Calu3 (cell line): ENCODE data around the gene TLCD5. TPM values are rescaled to one million over a fixed set of nuclear protein-coding genes. Genes with fewer than 3 reads are reported as not detected.
A peak's percentile ranks its signal among the peaks of the same experiment; 100 is the strongest.

Experiments
- BruUV-seq: library from RNA; stranded (reverse); fragments of 400-500 nt; replicated peaks from 2 replicates; lab custom pipeline; 2021; lab: Mats Ljungman, UMichigan
- CTCF ChIA-PET: fragments of 300-600 bp; sonication (Branson Sonifier 250); formaldehyde crosslinking; loops from one replicate; lab custom pipeline; 2022; ENCODE audit warnings: antibody characterized with exemption; lab: Charles Lee
- DNase-seq: peaks from one replicate; pipeline ENCODE4 v3.0.0; 2022
- H3K27ac Mint-ChIP-seq: one replicate; pipeline ENCODE4 v1.8.0; 2022; ENCODE audit warnings: mixed read lengths; ENCODE audit not compliant: unreplicated experiment
- H3K27me3 Mint-ChIP-seq: one replicate; pipeline ENCODE4 v1.8.0; 2022; ENCODE audit warnings: mixed read lengths; ENCODE audit not compliant: unreplicated experiment
- H3K36me3 Mint-ChIP-seq: one replicate; pipeline ENCODE4 v1.8.0; 2022; ENCODE audit warnings: mild to moderate bottlenecking, moderate library complexity, mixed read lengths; ENCODE audit not compliant: insufficient read depth, unreplicated experiment
- H3K4me1 Mint-ChIP-seq: one replicate; pipeline ENCODE4 v1.8.0; 2022; ENCODE audit warnings: mild to moderate bottlenecking, low read depth, mixed read lengths; ENCODE audit not compliant: unreplicated experiment
- H3K4me3 Mint-ChIP-seq: one replicate; pipeline ENCODE4 v1.8.0; 2022; ENCODE audit warnings: mild to moderate bottlenecking, low read depth, moderate library complexity, mixed read lengths; ENCODE audit not compliant: unreplicated experiment
- H3K9me3 Mint-ChIP-seq: one replicate; pipeline ENCODE4 v1.8.0; 2022; ENCODE audit warnings: low read depth, mixed read lengths; ENCODE audit not compliant: unreplicated experiment
- CTCF ChIP-seq: fragments of 200-600 bp; IDR thresholded peaks from one replicate; pipeline ENCODE4 v1.8.0; 2022; ENCODE audit warnings: antibody characterized with exemption; ENCODE audit not compliant: unreplicated experiment
- intact Hi-C: fragments of 100-400 bp; cut with micrococcal nuclease; formaldehyde crosslinking; loops from one replicate; pipeline ENCODE4 v1.10.0; 2022; ENCODE audit not compliant: unreplicated experiment
- total RNA-seq: library from RNA; stranded (reverse); gene quantifications from 2 replicates; pipeline ENCODE4 v1.2.3, GENCODE V29; 2022

Gene TLCD5
- total RNA-seq, 1 experiment from 2014 or later = 4.9 TPM

- peak; percentile 82 for DNase-seq
- Mint-ChIP-seq H3K27me3 (no peaks in the 10 kb centered on the region), H3K36me3 (peaks cover 5% of the 10 kb centered on the region), H3K27ac (peak overlapping the region; percentile 80), H3K9me3 (no peaks in the 10 kb centered on the region), H3K4me1 (peaks cover 20% of the 10 kb centered on the region), H3K4me3 (peak overlapping the region; percentile 42)
- CTCF ChIA-PET = no interaction called here
- TF ChIP-seq CTCF = no peak
- BruUV-seq = no TSS peak
- intact Hi-C loops = no loop called here
These were observed 8.0 kb upstream of the TLCD5 start for GRCh38 chr11:120316880-120317688.

- intact Hi-C loops = no loop called here
- TF ChIP-seq CTCF = no peak
These were observed 7.2 kb upstream of the TLCD5 start for GRCh38 chr11:120317689-120318480.

GRCh38 chr11:120318906-120319305 is 6.2 kb upstream of the TLCD5 start:
- Mint-ChIP-seq H3K27ac (no peak overlapping the region), H3K4me3 (no peak overlapping the region), H3K9me3 (no peaks in the 10 kb centered on the region), H3K27me3 (no peaks in the 10 kb centered on the region), H3K4me1 (peaks cover 20% of the 10 kb centered on the region), H3K36me3 (peaks cover 5% of the 10 kb centered on the region)
- TF ChIP-seq CTCF = no peak
- TSS peak; percentile 36 for BruUV-seq
- intact Hi-C loops = no loop called here
- DNase-seq = no peak
- CTCF ChIA-PET = no interaction called here

More at GRCh38 chr11:120317689-120318480, 7.2 kb upstream of the TLCD5 start:
- H3K4me3 Mint-ChIP-seq = no peak overlapping the region
- no peaks in the 10 kb centered on the region for H3K27me3 Mint-ChIP-seq
- peaks cover 5% of the 10 kb centered on the region for H3K36me3 Mint-ChIP-seq
- BruUV-seq = no TSS peak
- no peak for DNase-seq
- H3K4me1 Mint-ChIP-seq = peaks cover 20% of the 10 kb centered on the region
- no peak overlapping the region for H3K27ac Mint-ChIP-seq
- no peaks in the 10 kb centered on the region for H3K9me3 Mint-ChIP-seq
- CTCF ChIA-PET = no interaction called here

- DNase-seq = no peak
- TF ChIP-seq CTCF = no peak
- Mint-ChIP-seq H3K9me3 (no peaks in the 10 kb centered on the region), H3K27ac (peak overlapping the region; percentile 62), H3K4me1 (peaks cover 19% of the 10 kb centered on the region), H3K4me3 (peak overlapping the region; percentile 68), H3K36me3 (peaks cover 19% of the 10 kb centered on the region), H3K27me3 (no peaks in the 10 kb centered on the region)
- CTCF ChIA-PET = no interaction called here
- BruUV-seq = no TSS peak
- intact Hi-C loops = no loop called here
These were observed 1.1 kb downstream of the TLCD5 start for GRCh38 chr11:120326228-120326627.
